Measurements from ENCODE around the gene TNNI3K. TPM values are rescaled to one million over a fixed set of nuclear protein-coding genes. Genes with fewer than 3 reads are reported as not detected.

Gene TNNI3K
- total and polyA plus RNA-seq, 10 of the 15 experiments (the other 5 are each of a cell fraction or from before 2014, with no cell fraction given): 0.14 to 1.6 (median 0.44) TPM; not detected in 4

DNA sequence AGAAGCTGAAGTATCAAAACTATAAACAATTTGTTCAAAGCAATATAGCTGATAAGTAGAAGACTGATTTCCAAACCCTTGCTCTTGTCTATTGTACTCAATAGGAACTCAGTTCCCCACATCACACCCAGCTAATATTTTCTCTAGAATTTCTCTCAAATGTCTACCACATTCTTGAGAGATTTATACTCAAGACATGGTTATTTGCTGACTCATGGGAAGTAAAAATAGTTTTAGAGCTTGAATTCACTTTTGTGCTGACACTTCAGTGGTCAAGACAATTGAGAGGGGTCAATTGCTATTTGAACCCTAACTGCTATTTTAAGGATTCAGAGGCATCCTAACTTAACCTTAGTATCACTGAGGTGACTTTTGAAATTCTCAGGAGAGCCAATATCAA lies 99.0 kb downstream of the TNNI3K start (continued):
- TF ChIP-seq, protein P1, sequence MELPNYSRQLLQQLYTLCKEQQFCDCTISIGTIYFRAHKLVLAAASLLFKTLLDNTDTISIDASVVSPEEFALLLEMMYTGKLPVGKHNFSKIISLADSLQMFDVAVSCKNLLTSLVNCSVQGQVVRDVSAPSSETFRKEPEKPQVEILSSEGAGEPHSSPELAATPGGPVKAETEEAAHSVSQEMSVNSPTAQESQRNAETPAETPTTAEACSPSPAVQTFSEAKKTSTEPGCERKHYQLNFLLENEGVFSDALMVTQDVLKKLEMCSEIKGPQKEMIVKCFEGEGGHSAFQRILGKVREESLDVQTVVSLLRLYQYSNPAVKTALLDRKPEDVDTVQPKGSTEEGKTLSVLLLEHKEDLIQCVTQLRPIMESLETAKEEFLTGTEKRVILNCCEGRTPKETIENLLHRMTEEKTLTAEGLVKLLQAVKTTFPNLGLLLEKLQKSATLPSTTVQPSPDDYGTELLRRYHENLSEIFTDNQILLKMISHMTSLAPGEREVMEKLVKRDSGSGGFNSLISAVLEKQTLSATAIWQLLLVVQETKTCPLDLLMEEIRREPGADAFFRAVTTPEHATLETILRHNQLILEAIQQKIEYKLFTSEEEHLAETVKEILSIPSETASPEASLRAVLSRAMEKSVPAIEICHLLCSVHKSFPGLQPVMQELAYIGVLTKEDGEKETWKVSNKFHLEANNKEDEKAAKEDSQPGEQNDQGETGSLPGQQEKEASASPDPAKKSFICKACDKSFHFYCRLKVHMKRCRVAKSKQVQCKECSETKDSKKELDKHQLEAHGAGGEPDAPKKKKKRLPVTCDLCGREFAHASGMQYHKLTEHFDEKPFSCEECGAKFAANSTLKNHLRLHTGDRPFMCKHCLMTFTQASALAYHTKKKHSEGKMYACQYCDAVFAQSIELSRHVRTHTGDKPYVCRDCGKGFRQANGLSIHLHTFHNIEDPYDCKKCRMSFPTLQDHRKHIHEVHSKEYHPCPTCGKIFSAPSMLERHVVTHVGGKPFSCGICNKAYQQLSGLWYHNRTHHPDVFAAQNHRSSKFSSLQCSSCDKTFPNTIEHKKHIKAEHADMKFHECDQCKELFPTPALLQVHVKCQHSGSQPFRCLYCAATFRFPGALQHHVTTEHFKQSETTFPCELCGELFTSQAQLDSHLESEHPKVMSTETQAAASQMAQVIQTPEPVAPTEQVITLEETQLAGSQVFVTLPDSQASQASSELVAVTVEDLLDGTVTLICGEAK (IDR thresholded peaks at IDR 0.05; ENCODE audit: borderline replicate concordance): no peak
- TF ChIP-seq IRF5 (IDR thresholded peaks at IDR 0.05; ENCODE audit: borderline replicate concordance): no peak
- no peak for TF ChIP-seq MYB (IDR thresholded peaks at IDR 0.05; ENCODE audit: borderline replicate concordance, low read depth, low read length)
- no peak for TF ChIP-seq EP300 (IDR thresholded peaks at IDR 0.05; ENCODE audit: borderline replicate concordance in 1 of 2, control insufficient read depth in 1 of 2, low read depth in 2 of 2, low read length in 2 of 2)
- no peak for TF ChIP-seq FOS (IDR thresholded peaks at IDR 0.05; ENCODE audit: borderline replicate concordance, extremely low read depth, insufficient read length)
- TF ChIP-seq, protein P2, sequence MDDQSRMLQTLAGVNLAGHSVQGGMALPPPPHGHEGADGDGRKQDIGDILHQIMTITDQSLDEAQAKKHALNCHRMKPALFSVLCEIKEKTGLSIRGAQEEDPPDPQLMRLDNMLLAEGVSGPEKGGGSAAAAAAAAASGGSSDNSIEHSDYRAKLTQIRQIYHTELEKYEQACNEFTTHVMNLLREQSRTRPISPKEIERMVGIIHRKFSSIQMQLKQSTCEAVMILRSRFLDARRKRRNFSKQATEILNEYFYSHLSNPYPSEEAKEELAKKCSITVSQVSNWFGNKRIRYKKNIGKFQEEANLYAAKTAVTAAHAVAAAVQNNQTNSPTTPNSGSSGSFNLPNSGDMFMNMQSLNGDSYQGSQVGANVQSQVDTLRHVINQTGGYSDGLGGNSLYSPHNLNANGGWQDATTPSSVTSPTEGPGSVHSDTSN (IDR thresholded peaks at IDR 0.05; ENCODE audit: insufficient replicate concordance, low read depth, low read length): no peak
- no peak for TF ChIP-seq TAF1 (IDR thresholded peaks at IDR 0.05; ENCODE audit: borderline replicate concordance, low read depth, low read length)

Data from GM12878 (cell line).